A673 (cell line): ENCODE data around the gene FHIT. TPM values are rescaled to one million over a fixed set of nuclear protein-coding genes. Genes with fewer than 3 reads are reported as not detected.

Source experiments
- BruUV-seq: library from RNA; stranded (reverse); fragments of 400-500 nt; replicated peaks from 2 replicates; lab custom pipeline; 2021; lab: Mats Ljungman, UMichigan
- CTCF ChIA-PET: fragments of 300-600 bp; sonication (Branson Sonifier 250); formaldehyde crosslinking; loops from one replicate; lab custom pipeline; 2022; ENCODE audit warnings: antibody characterized with exemption; lab: Charles Lee
- POLR2A ChIA-PET: fragments of 300-600 bp; sonication (Branson Sonifier 250); formaldehyde crosslinking; loops from one replicate; lab custom pipeline; 2022; ENCODE audit warnings: antibody characterized with exemption; ENCODE audit not compliant: low non-redundant PET; lab: Charles Lee
- DNase-seq: peaks from one replicate; pipeline ENCODE4 v3.0.0-alpha.2; 2015; ENCODE audit warnings: low spot score
- H3K27ac ChIP-seq: fragments of 200-600 bp; sonication (generic); 2 replicates; pipeline ENCODE4 v1.5.1; 2016; ENCODE audit warnings: mixed run types, low read depth, mild to moderate bottlenecking, mixed read lengths, antibody characterized with exemption, low read length; ENCODE audit not compliant: poor library complexity, severe bottlenecking
- H3K27me3 ChIP-seq: fragments of 200-600 bp; sonication (generic); replicated peaks from 2 replicates; pipeline ENCODE4 v1.6.1; 2017; ENCODE audit warnings: mixed run types, low read depth, mild to moderate bottlenecking, mixed read lengths, antibody characterized with exemption, low read length; ENCODE audit not compliant: insufficient read depth, poor library complexity
- H3K36me3 ChIP-seq: fragments of 200-600 bp; sonication (generic); 2 replicates; pipeline ENCODE4 v1.6.1; 2016; ENCODE audit warnings: mixed run types, mild to moderate bottlenecking, mixed read lengths, antibody characterized with exemption, low read length; ENCODE audit not compliant: insufficient read depth, poor library complexity, severe bottlenecking
- H3K4me1 ChIP-seq: fragments of 200-600 bp; sonication (generic); 2 replicates; pipeline ENCODE4 v1.6.1; 2017; ENCODE audit warnings: mixed run types, mild to moderate bottlenecking, mixed read lengths, antibody characterized with exemption, low read length; ENCODE audit not compliant: insufficient read depth, poor library complexity, severe bottlenecking
- H3K4me3 ChIP-seq: fragments of 200-600 bp; sonication (generic); 2 replicates; pipeline ENCODE4 v1.5.1; 2016; ENCODE audit warnings: low read depth, mixed run types, mild to moderate bottlenecking, mixed read lengths, low read length; ENCODE audit not compliant: poor library complexity, severe bottlenecking
- H3K9me3 ChIP-seq: fragments of 200-600 bp; sonication (generic); 2 replicates; pipeline ENCODE4 v1.6.1; 2016; ENCODE audit warnings: mixed run types, low read depth, mild to moderate bottlenecking, mixed read lengths, antibody characterized with exemption, low read length; ENCODE audit not compliant: poor library complexity, severe bottlenecking
- EZH2 ChIP-seq: fragments of 200-600 bp; sonication (generic); IDR thresholded peaks from 2 replicates; pipeline ENCODE4 v1.6.1; 2017; ENCODE audit warnings: borderline replicate concordance, low read depth, mild to moderate bottlenecking, mixed read lengths, antibody characterized with exemption, low read length; ENCODE audit not compliant: poor library complexity, severe bottlenecking
- intact Hi-C: fragments of 100-400 bp; cut with micrococcal nuclease; formaldehyde crosslinking; loops from one replicate; pipeline ENCODE4 v1.10.0; 2022; ENCODE audit not compliant: unreplicated experiment
- total RNA-seq: library from RNA; stranded (reverse); gene quantifications from 2 replicates; pipeline ENCODE4 v1.2.3, GENCODE V29; 2021
- TF ChIP-seq, protein P1 (sequence below): fragments of 300-800, 200-600 bp; sonication (generic); conservative IDR thresholded peaks from 2 replicates; pipeline ENCODE4 v1.5.1; 2017; ENCODE audit warnings: low read depth, mild to moderate bottlenecking, antibody characterized with exemption, low read length, moderate library complexity, mixed read lengths

Gene FHIT
- total RNA-seq, 1 experiment from 2014 or later: not detected

DNA sequence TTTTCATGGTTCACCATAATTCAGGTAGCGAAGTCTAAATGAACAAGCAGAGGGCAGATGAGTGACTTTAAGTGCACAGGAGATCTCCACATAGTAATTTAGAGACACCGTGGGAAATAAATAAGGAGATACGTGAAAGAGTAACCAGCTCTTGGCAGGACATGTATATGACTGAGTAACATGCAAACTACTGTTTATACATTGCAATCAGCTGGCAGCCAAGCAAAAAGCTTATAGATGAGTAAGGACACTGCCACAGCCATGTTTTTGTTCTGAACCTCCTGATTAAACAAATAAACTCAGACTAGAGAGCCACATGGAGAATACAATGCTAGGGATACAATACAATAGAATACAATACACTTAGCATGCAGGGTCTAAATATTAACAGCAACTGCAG is 252.4 kb downstream of the FHIT start:
- no peaks in the 10 kb centered on the region for H3K27me3 ChIP-seq

DNA sequence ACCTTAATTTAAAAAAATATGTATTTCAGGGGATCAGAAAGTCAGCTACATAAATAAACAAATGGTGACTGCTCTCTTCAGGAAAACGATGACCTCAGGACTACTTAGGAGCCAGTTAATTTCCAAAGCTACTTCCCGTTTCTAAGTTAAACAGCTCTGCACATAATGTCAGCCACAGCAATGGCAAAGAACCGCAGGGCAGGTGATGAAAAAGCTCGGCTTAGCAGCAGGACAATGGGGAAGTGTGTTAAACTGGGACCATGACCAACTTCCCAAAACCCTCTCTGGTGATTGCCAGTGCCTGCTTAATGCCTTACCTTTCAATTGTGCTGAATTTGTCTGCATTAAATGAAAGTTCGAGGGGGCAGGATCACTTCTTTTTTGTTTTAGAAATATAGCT is 258.9 kb downstream of the FHIT start:
- TF ChIP-seq, protein P1, sequence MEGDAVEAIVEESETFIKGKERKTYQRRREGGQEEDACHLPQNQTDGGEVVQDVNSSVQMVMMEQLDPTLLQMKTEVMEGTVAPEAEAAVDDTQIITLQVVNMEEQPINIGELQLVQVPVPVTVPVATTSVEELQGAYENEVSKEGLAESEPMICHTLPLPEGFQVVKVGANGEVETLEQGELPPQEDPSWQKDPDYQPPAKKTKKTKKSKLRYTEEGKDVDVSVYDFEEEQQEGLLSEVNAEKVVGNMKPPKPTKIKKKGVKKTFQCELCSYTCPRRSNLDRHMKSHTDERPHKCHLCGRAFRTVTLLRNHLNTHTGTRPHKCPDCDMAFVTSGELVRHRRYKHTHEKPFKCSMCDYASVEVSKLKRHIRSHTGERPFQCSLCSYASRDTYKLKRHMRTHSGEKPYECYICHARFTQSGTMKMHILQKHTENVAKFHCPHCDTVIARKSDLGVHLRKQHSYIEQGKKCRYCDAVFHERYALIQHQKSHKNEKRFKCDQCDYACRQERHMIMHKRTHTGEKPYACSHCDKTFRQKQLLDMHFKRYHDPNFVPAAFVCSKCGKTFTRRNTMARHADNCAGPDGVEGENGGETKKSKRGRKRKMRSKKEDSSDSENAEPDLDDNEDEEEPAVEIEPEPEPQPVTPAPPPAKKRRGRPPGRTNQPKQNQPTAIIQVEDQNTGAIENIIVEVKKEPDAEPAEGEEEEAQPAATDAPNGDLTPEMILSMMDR: no peak
- no peak for TF ChIP-seq EZH2
- ChIA-PET CTCF (no interaction called here), POLR2A (no interaction called here)
- Histone ChIP-seq H3K4me3 (no peak overlapping the region), H3K36me3 (no peaks in the 10 kb centered on the region), H3K27ac (no peak overlapping the region), H3K4me1 (no peaks in the 10 kb centered on the region), H3K9me3 (no peaks in the 10 kb centered on the region), H3K27me3 (no peaks in the 10 kb centered on the region)
- DNase-seq: no peak
- BruUV-seq: no TSS peak
- intact Hi-C loops: no loop called here

More for the DNA sequence above, 252.4 kb downstream of the FHIT start:
- H3K4me3 ChIP-seq: no peak overlapping the region
- no peak for DNase-seq
- H3K36me3 ChIP-seq: no peaks in the 10 kb centered on the region
- H3K4me1 ChIP-seq: no peaks in the 10 kb centered on the region
- H3K27ac ChIP-seq: no peak overlapping the region
- ChIA-PET CTCF (no interaction called here), POLR2A (no interaction called here)
- intact Hi-C loops: no loop called here
- no peaks in the 10 kb centered on the region for H3K9me3 ChIP-seq
- no TSS peak for BruUV-seq
- TF ChIP-seq, protein P1: no peak
- no peak for TF ChIP-seq EZH2

DNA sequence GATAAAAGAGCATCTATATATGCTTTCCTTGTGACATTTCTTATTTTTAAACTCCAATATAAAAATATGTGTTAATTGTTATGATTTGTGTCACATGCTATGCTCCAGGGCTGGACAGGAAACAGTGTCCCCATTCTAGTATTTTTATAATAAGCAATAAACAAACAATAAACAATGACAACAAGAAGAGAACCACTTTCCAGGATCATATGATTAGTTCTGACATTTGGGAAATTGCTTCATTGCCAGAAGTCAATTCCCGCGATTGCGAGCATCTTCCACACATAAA is 260.9 kb downstream of the FHIT start:
- no peak for DNase-seq
- no peaks in the 10 kb centered on the region for H3K27me3 ChIP-seq
- no peaks in the 10 kb centered on the region for H3K36me3 ChIP-seq
- no peak overlapping the region for H3K4me3 ChIP-seq
- intact Hi-C loops: no loop called here
- ChIA-PET POLR2A (no interaction called here), CTCF (no interaction called here)
- no TSS peak for BruUV-seq
- TF ChIP-seq, protein P1: no peak
- TF ChIP-seq EZH2: no peak
- no peak overlapping the region for H3K27ac ChIP-seq
- H3K9me3 ChIP-seq: no peaks in the 10 kb centered on the region
- H3K4me1 ChIP-seq: no peaks in the 10 kb centered on the region
